Measurements from ENCODE around the gene DDC.

GRCh38 chr7:50463035-50463434 lies 102.2 kb downstream of the DDC start:
- TF ChIP-seq EP300 (IDR thresholded peaks at IDR 0.05) (no peak), POLR2A (IDR thresholded peaks at IDR 0.05) (no peak)

Data from ovary (tissue), 1 donor.